GM10248 (cell line): Measurements from ENCODE around the gene APLP1.
A peak's percentile ranks its signal among the peaks of the same experiment; 100 is the strongest.

ENCODE experiments used
- CTCF ChIA-PET: fragments of 300-600 bp; sonication (Branson Sonifier 250); formaldehyde crosslinking; extraction: SDS; loops from one replicate; lab custom pipeline; 2021; ENCODE audit warnings: antibody characterized with exemption; lab: Yijun Ruan, JAX
- POLR2A ChIA-PET: fragments of 350-650 bp; sonication (Branson Sonifier 250); formaldehyde crosslinking; extraction: SDS; loops from one replicate; lab custom pipeline; 2020; ENCODE audit warnings: antibody characterized with exemption; lab: Yijun Ruan, JAX
- DNase-seq: peaks from one replicate; pipeline ENCODE4 v3.0.0; 2012; ENCODE audit errors: extremely low spot score
- CTCF ChIP-seq: IDR thresholded peaks from 2 replicates; pipeline ENCODE4 v1.5.1; 2012; ENCODE audit warnings: mild to moderate bottlenecking, low read depth; ENCODE audit errors: extremely low read depth, missing control alignments, control extremely low read depth

The APLP1 gene

GRCh38 chr19:35901854-35902661 is 33.7 kb downstream of the APLP1 start, which contains the start of gene HCST:
HCST (plus strand) TSS chr19:35902529; CDS start chr19:35902594, 65 bp downstream.
- POLR2A ChIA-PET, result no interaction called here
- CTCF ChIA-PET, result interaction anchor here (2.5 kb wide), 1 partner anchor 29 kb away, joined by 10 read pairs; no protein-coding TSS in a partner anchor

GRCh38 chr19:35902870-35903475 is 34.6 kb downstream of the APLP1 start:
- no peak for TF ChIP-seq CTCF
- CTCF ChIA-PET, result interaction anchor here (1.3 to 2.5 kb wide), 2 partner anchors 10 to 28 kb away, joined by 3 to 10 read pairs; no protein-coding TSS in a partner anchor
- POLR2A ChIA-PET, result interaction anchor here (0.6 to 1.0 kb wide), 2 partner anchors 28 to 129 kb away, joined by 3 to 4 read pairs; no protein-coding TSS in a partner anchor
- no peak for DNase-seq

More at GRCh38 chr19:35901854-35902661, 33.7 kb downstream of the APLP1 start, which contains the start of gene HCST:
- no peak for DNase-seq
- no peak for TF ChIP-seq CTCF

DNA sequence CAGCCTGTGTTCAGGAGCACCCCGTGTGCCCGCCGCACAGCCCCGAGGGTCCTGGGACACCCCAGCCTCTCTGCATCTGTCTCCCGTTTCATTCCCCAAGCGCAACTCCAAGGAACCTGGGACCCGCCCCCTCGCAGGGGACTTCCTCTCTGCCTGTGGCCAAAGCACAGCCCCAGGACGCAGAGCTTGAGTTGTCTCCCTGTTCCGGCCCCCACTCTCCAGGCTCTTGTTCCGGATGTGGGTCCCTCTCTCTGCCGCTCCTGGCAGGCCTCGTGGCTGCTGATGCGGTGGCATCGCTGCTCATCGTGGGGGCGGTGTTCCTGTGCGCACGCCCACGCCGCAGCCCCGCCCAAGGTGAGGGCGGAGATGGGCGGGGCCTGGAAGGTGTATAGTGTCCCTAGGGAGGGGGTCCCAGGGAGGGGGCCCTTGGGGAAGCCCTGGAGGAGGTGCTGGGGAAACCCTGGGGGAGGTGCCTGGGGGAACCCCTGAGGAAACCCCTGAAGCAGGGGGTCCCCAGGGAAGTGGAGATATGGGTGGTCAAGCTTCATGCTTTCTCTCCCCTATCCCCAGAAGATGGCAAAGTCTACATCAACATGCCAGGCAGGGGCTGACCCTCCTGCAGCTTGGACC is 35.3 kb downstream of the APLP1 start:
- DNase-seq, result peak; percentile 78
- CTCF ChIA-PET, result interaction anchor here (1.3 to 2.5 kb wide), 3 partner anchors 11 to 27 kb away, joined by 3 to 10 read pairs (median 3); no protein-coding TSS in a partner anchor

GRCh38 chr19:35904311-35905068 is 36.1 kb downstream of the APLP1 start:
- no peak for DNase-seq
- no peak for TF ChIP-seq CTCF
- ChIA-PET CTCF (interaction anchor here (1.3 to 2.5 kb wide), 3 partner anchors 11 to 27 kb away, joined by 3 to 10 read pairs (median 3); no protein-coding TSS in a partner anchor), POLR2A (no interaction called here)

More for the DNA sequence above, 35.3 kb downstream of the APLP1 start:
- POLR2A ChIA-PET, result interaction anchor here (0.6 to 1.0 kb wide), 2 partner anchors 28 to 130 kb away, joined by 3 to 4 read pairs; no protein-coding TSS in a partner anchor
- TF ChIP-seq CTCF, result no peak

GRCh38 chr19:35905178-35905727 is 36.9 kb downstream of the APLP1 start:
- ChIA-PET POLR2A (no interaction called here), CTCF (interaction anchor here (1.4 to 2.0 kb wide), 2 partner anchors 23 to 26 kb away, joined by 5 to 8 read pairs; no protein-coding TSS in a partner anchor)
- no peak for TF ChIP-seq CTCF
- no peak for DNase-seq
